Adipocyte (in vitro differentiated cells): Measurements from ENCODE around the gene NFE2L1.
"Not testable (repeated sequence)": the region's sequence is repeated elsewhere in the genome, so short reads cannot be mapped to it uniquely, and the experiment has no call there.

ENCODE experiments used
- DNase-seq: peaks from one replicate; pipeline ENCODE4 v3.0.0-alpha.2; 2015; ENCODE audit warnings: low read depth
- H3K27me3 ChIP-seq: replicated peaks from 2 replicates; pipeline ENCODE4 v1.7.0; 2013; ENCODE audit warnings: mild to moderate bottlenecking, low read length, moderate library complexity; ENCODE audit not compliant: control insufficient read depth, insufficient read depth
- H3K36me3 ChIP-seq: 2 replicates; pipeline ENCODE4 v1.7.0; 2013; ENCODE audit warnings: low read length, mild to moderate bottlenecking, moderate library complexity; ENCODE audit not compliant: control insufficient read depth, insufficient read depth, severe bottlenecking
- H3K4me1 ChIP-seq: 2 replicates; pipeline ENCODE4 v1.7.0; 2013; ENCODE audit warnings: mild to moderate bottlenecking, low read length, moderate library complexity; ENCODE audit not compliant: control insufficient read depth, insufficient read depth
- H3K4me3 ChIP-seq: 2 replicates; pipeline ENCODE4 v1.7.0; 2013; ENCODE audit warnings: mild to moderate bottlenecking, low read length, moderate library complexity
- H3K9ac ChIP-seq: 2 replicates; pipeline ENCODE4 v1.7.0; 2013; ENCODE audit warnings: mild to moderate bottlenecking, low read length, moderate library complexity
- H3K9me3 ChIP-seq: 2 replicates; pipeline ENCODE4 v1.7.0; 2013; ENCODE audit warnings: mild to moderate bottlenecking, low read length, moderate library complexity; ENCODE audit not compliant: control insufficient read depth

The NFE2L1 gene

GRCh38 chr17:48024149-48025039 lies 23.8 kb upstream of the NFE2L1 start:
- peak; percentile 81 for DNase-seq
- Histone ChIP-seq H3K36me3 (no peaks in the 10 kb centered on the region), H3K4me3 (peak overlapping the region; percentile 81)

GRCh38 chr17:48025040-48025903 lies 22.9 kb upstream of the NFE2L1 start:
- Histone ChIP-seq H3K9me3 (no peaks in the 10 kb centered on the region), H3K36me3 (no peaks in the 10 kb centered on the region), H3K4me3 (peak overlapping the region; percentile 81), H3K4me1 (peaks cover 42% of the 10 kb centered on the region), H3K27me3 (no peaks in the 10 kb centered on the region), H3K9ac (peak overlapping the region; percentile 88)
- DNase-seq, result peak; percentile 98

More at GRCh38 chr17:48024149-48025039, 23.8 kb upstream of the NFE2L1 start:
- H3K4me1 ChIP-seq, result peaks cover 41% of the 10 kb centered on the region
- no peaks in the 10 kb centered on the region for H3K27me3 ChIP-seq
- H3K9ac ChIP-seq, result peak overlapping the region; percentile 80
- no peaks in the 10 kb centered on the region for H3K9me3 ChIP-seq

- peak overlapping the region; percentile 79 for H3K4me3 ChIP-seq
- H3K27me3 ChIP-seq, result no peaks in the 10 kb centered on the region
- H3K9ac ChIP-seq, result peak overlapping the region; percentile 88
- H3K4me1 ChIP-seq, result peaks cover 49% of the 10 kb centered on the region
- H3K9me3 ChIP-seq, result no peaks in the 10 kb centered on the region
- DNase-seq, result peak; percentile 48
- no peaks in the 10 kb centered on the region for H3K36me3 ChIP-seq
Observed at GRCh38 chr17:48025904-48026501, 22.2 kb upstream of the NFE2L1 start.

GRCh38 chr17:48026502-48027321 lies 21.4 kb upstream of the NFE2L1 start:
- no peaks in the 10 kb centered on the region for H3K27me3 ChIP-seq
- H3K9ac ChIP-seq, result peak overlapping the region; percentile 88
- H3K9me3 ChIP-seq, result no peaks in the 10 kb centered on the region
- peak; percentile 96 for DNase-seq
- H3K4me3 ChIP-seq, result no peak overlapping the region
- H3K4me1 ChIP-seq, result peaks cover 50% of the 10 kb centered on the region
- peaks cover 3% of the 10 kb centered on the region for H3K36me3 ChIP-seq

GRCh38 chr17:48027322-48027981 lies 20.7 kb upstream of the NFE2L1 start:
- Histone ChIP-seq H3K4me1 (peaks cover 50% of the 10 kb centered on the region), H3K9me3 (no peaks in the 10 kb centered on the region), H3K27me3 (no peaks in the 10 kb centered on the region), H3K9ac (peak overlapping the region; percentile 75), H3K4me3 (no peak overlapping the region), H3K36me3 (peaks cover 10% of the 10 kb centered on the region)
- no peak for DNase-seq

GRCh38 chr17:48028736-48029135 lies 19.4 kb upstream of the NFE2L1 start:
- Histone ChIP-seq H3K4me1 (peaks cover 42% of the 10 kb centered on the region), H3K9me3 (no peaks in the 10 kb centered on the region), H3K27me3 (no peaks in the 10 kb centered on the region), H3K36me3 (peaks cover 15% of the 10 kb centered on the region), H3K9ac (no peak overlapping the region), H3K4me3 (no peak overlapping the region)
- no peak for DNase-seq

- no peaks in the 10 kb centered on the region for H3K9me3 ChIP-seq
- peak overlapping the region; percentile 54 for H3K9ac ChIP-seq
- no peaks in the 10 kb centered on the region for H3K27me3 ChIP-seq
- no peak overlapping the region for H3K4me3 ChIP-seq
- no peak for DNase-seq
- H3K36me3 ChIP-seq, result peaks cover 15% of the 10 kb centered on the region
- H3K4me1 ChIP-seq, result peaks cover 26% of the 10 kb centered on the region
Observed at GRCh38 chr17:48030531-48030930, 17.6 kb upstream of the NFE2L1 start.

- no peak for DNase-seq
- peaks cover 15% of the 10 kb centered on the region for H3K36me3 ChIP-seq
- H3K9me3 ChIP-seq, result no peaks in the 10 kb centered on the region
- H3K4me3 ChIP-seq, result no peak overlapping the region
- peaks cover 21% of the 10 kb centered on the region for H3K4me1 ChIP-seq
- H3K9ac ChIP-seq, result no peak overlapping the region
- no peaks in the 10 kb centered on the region for H3K27me3 ChIP-seq
Observed at GRCh38 chr17:48031966-48032365, 16.2 kb upstream of the NFE2L1 start.

- not testable (repeated sequence) for H3K9ac ChIP-seq, DNase-seq, H3K4me3 ChIP-seq, H3K27me3 ChIP-seq, H3K9me3 ChIP-seq
- Histone ChIP-seq H3K4me1 (peaks cover 24% of the 10 kb centered on the region), H3K36me3 (peaks cover 15% of the 10 kb centered on the region)
Observed at GRCh38 chr17:48034734-48035133, 13.4 kb upstream of the NFE2L1 start.

- H3K4me3 ChIP-seq, result peak overlapping the region; percentile 89
- peaks cover 15% of the 10 kb centered on the region for H3K4me1 ChIP-seq
- peaks cover 12% of the 10 kb centered on the region for H3K36me3 ChIP-seq
- H3K9me3 ChIP-seq, result no peaks in the 10 kb centered on the region
- H3K27me3 ChIP-seq, result no peaks in the 10 kb centered on the region
- DNase-seq, result no peak
- H3K9ac ChIP-seq, result peak overlapping the region; percentile 94
Observed at GRCh38 chr17:48036693-48037035, 11.5 kb upstream of the NFE2L1 start.
